Activated CD4-positive, alpha-beta T cell treated with anti-CD3 and anti-CD28 coated beads, Interleukin-2, amount 50 U/mL, for 4 hours (primary cell): ENCODE results near the gene ABCA8.

ENCODE experiments used
- DNase-seq, 2 experiments: peaks; one replicate each; pipeline ENCODE4 v3.0.0-alpha.2; 2020

The ABCA8 gene

GRCh38 chr17:68821860-68822696 lies 133.1 kb downstream of the ABCA8 start:
- no peak for DNase-seq

- DNase-seq: no peak
Observed at GRCh38 chr17:68820825-68821481, 134.2 kb downstream of the ABCA8 start.

- DNase-seq: no peak
Observed at GRCh38 chr17:68820476-68820824, 134.7 kb downstream of the ABCA8 start.

- DNase-seq: no peak
Observed at GRCh38 chr17:68819465-68819864, 135.7 kb downstream of the ABCA8 start.
